Left hindlimb (tissue), 1 donor: Measurements from ENCODE around the gene RAB10.
"Not testable (repeated sequence)": the region's sequence is repeated elsewhere in the genome, so short reads cannot be mapped to it uniquely, and the experiment has no call there.

Source experiments
- DNase-seq: peaks from one replicate; pipeline ENCODE4 v3.0.0-alpha.2; 2018

Gene RAB10

DNA sequence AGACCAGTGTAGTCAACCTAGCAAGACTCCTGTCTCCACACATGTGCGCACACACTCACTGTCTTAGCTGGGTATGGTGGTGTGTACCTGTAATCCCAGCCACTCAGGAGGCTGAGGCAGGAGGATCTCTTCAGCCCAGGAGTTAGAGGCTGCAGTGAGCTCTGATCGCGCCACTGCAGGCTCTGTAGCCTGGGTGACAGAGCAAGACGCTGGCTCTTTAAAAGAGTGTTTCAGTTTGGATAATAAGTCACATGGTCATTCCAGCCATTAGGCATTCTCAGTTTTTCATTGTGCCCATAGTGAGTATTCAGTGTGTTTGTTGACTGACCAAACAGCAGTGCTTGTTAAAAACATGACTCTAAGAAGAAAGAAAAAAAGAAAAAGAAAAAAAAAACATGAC, 31.0 kb downstream of the RAB10 start:
- DNase-seq = no peak

- DNase-seq = no peak
Measured at GRCh38 chr2:26067186-26067974, 33.5 kb downstream of the RAB10 start.

DNA sequence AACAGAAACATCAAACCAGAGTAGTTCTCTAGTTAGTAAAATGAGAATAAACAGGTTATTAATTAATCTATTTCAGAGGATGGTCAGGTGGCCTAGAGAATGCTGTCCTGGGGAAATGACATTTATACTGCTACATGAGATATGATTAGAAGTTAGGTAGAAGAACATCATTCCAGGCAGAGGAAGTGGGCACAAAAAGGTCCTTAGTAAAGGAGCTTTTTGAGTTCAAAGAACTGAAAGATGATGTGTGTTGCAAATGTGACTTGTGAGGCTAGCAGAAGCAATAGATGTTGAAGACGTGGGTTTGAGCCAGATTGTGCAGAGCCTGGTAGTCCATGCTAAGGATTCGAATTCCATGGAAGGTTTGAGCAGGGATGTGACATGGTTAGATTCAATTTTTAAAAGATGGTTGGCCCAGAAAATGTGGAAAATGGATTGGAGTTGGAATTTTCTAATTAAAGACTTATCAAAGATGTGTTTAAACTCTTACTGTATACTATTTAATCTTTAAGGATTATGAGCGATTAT, 34.2 kb downstream of the RAB10 start:
- no peak for DNase-seq

DNA sequence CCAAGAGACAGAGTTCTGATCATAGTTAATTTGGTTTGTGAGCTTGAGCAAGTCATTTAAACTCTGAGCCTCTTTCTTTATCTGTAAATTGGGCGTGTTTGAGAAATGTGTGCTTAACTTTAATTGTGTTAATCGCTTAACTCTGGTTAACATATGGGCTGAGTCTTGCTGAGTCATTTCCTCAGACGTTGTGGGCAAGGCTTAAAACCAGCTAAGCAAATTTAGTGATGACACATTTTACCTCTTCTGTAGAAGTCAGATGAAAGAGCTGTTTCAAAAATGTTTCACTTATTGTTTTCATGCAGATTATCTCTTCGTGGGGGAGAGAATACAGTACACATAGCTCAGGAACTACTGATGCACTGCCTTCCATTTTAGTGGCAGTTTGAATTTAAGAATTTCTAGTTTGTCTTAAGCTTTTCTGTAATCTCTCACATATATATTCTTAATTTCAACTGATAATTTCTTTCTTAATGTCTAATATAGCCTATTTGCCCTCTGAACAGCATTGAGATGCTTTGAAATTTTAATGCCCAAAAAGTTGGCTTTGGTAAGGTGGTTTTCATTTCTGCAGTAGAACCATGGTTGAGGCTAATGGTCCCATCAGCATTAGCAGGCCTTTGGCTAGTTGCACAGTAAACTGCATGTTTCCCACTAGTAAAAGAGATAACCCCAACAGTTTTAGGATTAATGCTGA, 34.9 kb downstream of the RAB10 start:
- DNase-seq = no peak

- no peak for DNase-seq
Measured at GRCh38 chr2:26070730-26071129, 36.8 kb downstream of the RAB10 start.

DNA sequence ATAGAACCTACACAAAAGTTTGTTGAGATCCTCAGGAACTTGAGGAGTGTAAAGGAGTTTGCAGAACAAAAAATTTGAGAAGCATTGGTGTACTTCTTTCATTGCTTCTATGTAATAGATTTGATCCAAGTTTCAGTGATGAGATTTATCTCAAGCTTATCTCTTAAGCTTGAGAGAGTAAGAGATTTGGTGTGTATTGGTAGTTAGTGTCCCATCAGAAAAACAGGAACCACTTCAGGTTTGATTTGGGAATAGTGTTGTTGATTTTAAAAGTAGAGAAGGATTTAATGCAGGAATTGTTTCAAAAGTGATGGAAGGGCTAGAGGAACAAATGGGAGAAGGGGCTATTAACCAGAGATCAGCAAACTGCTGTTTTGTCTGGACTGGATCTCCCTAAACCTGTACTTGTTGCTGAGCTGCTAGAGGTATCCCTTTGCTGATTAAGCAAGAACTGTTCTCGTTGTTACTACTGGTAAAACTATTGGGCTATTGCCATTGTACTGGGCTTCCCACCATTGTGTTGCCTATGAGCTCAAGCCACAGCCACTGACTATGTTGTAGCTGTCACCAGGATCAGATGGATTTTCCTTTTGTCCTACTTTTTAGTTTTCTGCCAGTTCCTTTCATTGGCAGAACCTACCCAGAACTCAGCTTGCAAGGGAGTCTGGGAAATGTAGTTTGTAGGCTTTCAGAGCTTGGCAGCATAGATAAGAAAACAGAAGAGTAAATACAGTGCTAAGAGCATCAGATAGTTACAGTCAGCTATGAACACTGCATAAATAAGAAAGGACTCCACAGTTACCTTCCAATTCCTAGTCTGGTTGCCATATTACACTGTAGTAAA, 39.3 kb downstream of the RAB10 start:
- DNase-seq = no peak

- no peak for DNase-seq
Measured at GRCh38 chr2:26073830-26074229, 39.9 kb downstream of the RAB10 start.

GRCh38 chr2:26074676-26075075, 40.8 kb downstream of the RAB10 start:
- DNase-seq = no peak

GRCh38 chr2:26075173-26075572, 41.3 kb downstream of the RAB10 start:
- DNase-seq = no peak

- no peak for DNase-seq
Measured at GRCh38 chr2:26076001-26076587, 42.2 kb downstream of the RAB10 start.

- DNase-seq = no peak
Measured at GRCh38 chr2:26077291-26077690, 43.4 kb downstream of the RAB10 start.

DNA sequence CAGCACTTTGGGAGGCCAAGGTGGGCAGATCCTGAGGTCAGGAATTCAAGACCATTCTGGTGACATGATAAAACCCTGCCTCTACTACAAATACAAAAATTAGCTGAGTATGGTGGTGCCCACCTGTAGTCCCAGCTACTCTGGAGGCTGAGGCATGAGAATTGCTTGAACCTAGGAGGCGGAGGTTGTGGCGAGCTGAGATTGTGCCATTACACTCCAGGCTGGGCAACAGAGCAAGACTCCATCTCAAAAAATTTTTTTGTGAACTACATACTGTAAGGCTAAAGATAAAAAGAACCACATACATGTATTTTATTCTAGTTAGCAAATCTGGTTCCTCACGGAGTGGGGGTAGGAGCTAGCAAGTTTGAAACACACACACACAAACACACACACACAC, 45.1 kb downstream of the RAB10 start:
- no peak for DNase-seq

DNA sequence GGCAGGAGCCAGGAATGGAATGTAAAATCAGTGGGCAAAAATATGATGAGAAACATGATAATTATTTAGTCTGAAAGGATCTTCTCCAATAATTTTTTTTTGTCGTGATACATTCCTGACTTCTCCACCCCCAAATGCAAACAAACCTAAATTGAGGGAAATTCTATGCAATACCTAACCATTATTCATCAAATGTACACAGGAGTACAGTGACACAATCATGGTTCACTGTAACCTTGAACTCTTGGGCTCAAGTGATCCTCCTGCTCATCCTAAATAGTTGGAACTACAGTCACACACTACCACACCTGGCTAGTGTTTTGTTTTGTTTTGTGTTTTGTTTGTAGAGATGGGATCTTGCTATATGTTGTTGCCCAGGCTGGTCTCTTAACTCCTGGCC, 46.5 kb downstream of the RAB10 start:
- DNase-seq = no peak

- not testable (repeated sequence) for DNase-seq
Measured at GRCh38 chr2:26080925-26081324, 47.0 kb downstream of the RAB10 start.

- no peak for DNase-seq
Measured at GRCh38 chr2:26081556-26081955, 47.7 kb downstream of the RAB10 start.

- DNase-seq = no peak
Measured at GRCh38 chr2:26086155-26086637, 52.3 kb downstream of the RAB10 start.

DNA sequence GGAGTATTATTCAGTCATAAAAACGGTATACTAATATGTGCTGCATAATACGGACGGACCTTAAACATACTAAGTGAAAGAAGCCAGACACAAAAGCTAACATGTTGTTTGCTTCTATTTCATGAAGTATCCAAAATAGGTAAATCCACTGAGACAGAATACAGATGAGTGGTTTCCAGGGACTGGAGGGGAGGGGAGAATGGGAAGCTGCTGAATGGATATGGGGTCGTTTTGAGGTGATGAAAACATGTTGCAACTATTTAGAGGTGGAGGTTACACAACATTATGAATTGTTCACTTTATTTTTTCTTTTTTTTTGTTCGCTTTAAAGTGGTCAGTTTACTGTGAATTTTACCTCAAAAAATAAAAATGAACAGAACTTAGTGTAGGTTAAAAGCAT, 52.9 kb downstream of the RAB10 start:
- DNase-seq = no peak

- no peak for DNase-seq
Measured at GRCh38 chr2:26088038-26088643, 54.3 kb downstream of the RAB10 start.

GRCh38 chr2:26088931-26089330, 55.0 kb downstream of the RAB10 start:
- not testable (repeated sequence) for DNase-seq

DNA sequence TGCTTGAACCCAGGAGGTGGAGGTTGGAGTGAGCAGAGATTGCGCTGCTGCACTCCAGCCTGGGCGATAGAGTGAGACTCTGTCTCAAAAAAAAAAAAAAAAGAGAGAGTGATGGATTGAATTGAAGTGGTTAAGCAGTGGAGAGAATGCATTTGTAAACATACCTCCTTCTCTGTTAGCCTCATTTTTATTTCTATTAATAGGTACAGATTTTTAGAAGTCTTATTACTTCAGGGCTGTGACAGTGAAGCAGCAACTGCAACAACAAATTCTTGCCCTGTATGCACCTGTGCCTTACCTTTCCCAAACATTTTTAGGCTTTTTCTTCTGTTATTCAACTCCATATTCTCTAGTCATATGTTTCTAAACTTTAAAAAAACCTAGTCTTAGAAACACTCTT, 55.5 kb downstream of the RAB10 start:
- DNase-seq = no peak

DNA sequence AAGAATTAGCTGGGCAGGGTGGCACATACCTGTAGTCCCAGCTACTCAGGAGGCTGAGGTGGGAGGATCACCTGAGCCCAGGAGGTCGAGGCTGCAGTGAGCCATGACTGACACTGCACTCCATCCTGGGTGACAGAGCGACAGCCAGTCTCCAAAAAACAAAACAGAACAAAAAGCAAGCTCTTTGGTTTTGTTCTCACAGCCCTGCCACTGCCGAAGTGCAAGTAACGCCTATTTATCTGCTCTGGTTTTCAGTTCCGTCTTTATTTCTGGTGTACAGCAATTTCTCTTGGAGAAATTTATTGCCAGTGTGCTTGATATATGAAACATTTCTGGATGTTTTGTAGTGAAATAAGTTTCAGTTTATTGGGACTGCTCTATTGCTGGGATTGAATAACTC, 61.9 kb downstream of the RAB10 start:
- DNase-seq = no peak

DNA sequence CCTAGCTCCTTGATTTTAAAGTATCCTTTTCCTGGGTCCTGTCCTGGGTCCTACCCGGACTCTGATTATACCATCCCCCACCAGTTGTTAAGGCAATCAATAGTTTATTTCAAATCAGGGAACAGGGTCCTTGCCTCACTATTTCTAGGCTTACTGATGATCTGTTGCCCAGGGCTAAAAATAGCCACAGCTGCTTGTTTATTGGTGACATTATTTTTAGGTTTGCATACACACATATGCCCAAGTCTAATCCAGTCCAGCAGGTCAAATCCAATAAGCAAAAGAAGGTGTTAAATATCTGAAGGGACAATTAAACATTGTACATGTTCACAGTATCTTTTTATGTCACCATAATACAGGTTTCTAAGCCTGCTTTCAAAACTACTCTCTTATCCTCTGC, 66.0 kb downstream of the RAB10 start:
- no peak for DNase-seq
